MM.1S (cell line): ENCODE results near the gene ANKUB1.

Experiments used
- DNase-seq: peaks from one replicate; pipeline ENCODE4 v3.0.0-alpha.2; 2015
- H2AFZ ChIP-seq: fragments of 300-600 bp; sonication (generic); 2 replicates; pipeline ENCODE4 v1.6.0; 2016; ENCODE audit warnings: antibody characterized with exemption, low read length
- H3F3A ChIP-seq: fragments of 300-600 bp; sonication (generic); 2 replicates; pipeline ENCODE4 v1.6.1; 2016; ENCODE audit warnings: mild to moderate bottlenecking, antibody characterized with exemption, low read length, moderate library complexity, mixed read lengths; ENCODE audit not compliant: insufficient read depth
- H3K27ac ChIP-seq: fragments of 300-600 bp; sonication (generic); 2 replicates; pipeline ENCODE4 v1.5.1; 2016; ENCODE audit warnings: mild to moderate bottlenecking, low read length
- H3K27me3 ChIP-seq: fragments of 300-600 bp; sonication (generic); replicated peaks from 2 replicates; pipeline ENCODE4 v1.6.0; 2016; ENCODE audit warnings: low read length; ENCODE audit not compliant: insufficient read depth
- H3K36me3 ChIP-seq: fragments of 300-600 bp; sonication (generic); replicated peaks from 2 replicates; pipeline ENCODE4 v1.6.1; 2016; ENCODE audit warnings: mild to moderate bottlenecking, low read length, mixed read lengths; ENCODE audit not compliant: insufficient read depth
- H3K4me1 ChIP-seq: fragments of 300-600 bp; sonication (generic); 2 replicates; pipeline ENCODE4 v1.6.1; 2016; ENCODE audit warnings: low read length, mixed read lengths
- H3K4me2 ChIP-seq: fragments of 300-600 bp; sonication (generic); 2 replicates; pipeline ENCODE4 v1.6.0; 2016; ENCODE audit warnings: low read depth, low read length
- H3K4me3 ChIP-seq: fragments of 300-600 bp; sonication (generic); 2 replicates; pipeline ENCODE4 v1.5.1; 2016; ENCODE audit warnings: low read length, mixed read lengths
- H3K79me2 ChIP-seq: fragments of 300-600 bp; sonication (generic); 2 replicates; pipeline ENCODE4 v1.6.1; 2016; ENCODE audit warnings: mixed run types, low read length, mixed read lengths
- H3K9ac ChIP-seq: fragments of 300-600 bp; sonication (generic); 2 replicates; pipeline ENCODE4 v1.6.1; 2016; ENCODE audit warnings: low read length, mixed read lengths
- H3K9me2 ChIP-seq: fragments of 300-600 bp; sonication (generic); replicated peaks from 2 replicates; pipeline ENCODE4 v1.6.1; 2016; ENCODE audit warnings: mild to moderate bottlenecking, low read length, mixed read lengths; ENCODE audit not compliant: insufficient read depth
- H3K9me3 ChIP-seq: fragments of 300-600 bp; sonication (generic); replicated peaks from 2 replicates; pipeline ENCODE4 v1.6.1; 2016; ENCODE audit warnings: mild to moderate bottlenecking, low read length, mixed read lengths; ENCODE audit not compliant: insufficient read depth
- H4K20me1 ChIP-seq: fragments of 300-600 bp; sonication (generic); 2 replicates; pipeline ENCODE4 v1.6.1; 2016; ENCODE audit warnings: mild to moderate bottlenecking, low read length, moderate library complexity, mixed read lengths; ENCODE audit not compliant: insufficient read depth
- CTCF ChIP-seq: fragments of 300-600 bp; sonication (generic); IDR thresholded peaks from 2 replicates; pipeline ENCODE4 v1.5.1; 2016; ENCODE audit warnings: antibody characterized with exemption, low read length, mixed read lengths
- EZH2 ChIP-seq: fragments of 300-600 bp; sonication (generic); optimal IDR thresholded peaks from 2 replicates; pipeline ENCODE3; 2017; ENCODE audit warnings: low read depth, mild to moderate bottlenecking, antibody characterized with exemption, low read length, mixed read lengths
- EZH2phosphoT487 ChIP-seq: fragments of 300-600 bp; sonication (generic); IDR thresholded peaks from 2 replicates; pipeline ENCODE4 v1.6.1; 2018; ENCODE audit warnings: antibody characterized with exemption, low read length

The ANKUB1 gene

DNA sequence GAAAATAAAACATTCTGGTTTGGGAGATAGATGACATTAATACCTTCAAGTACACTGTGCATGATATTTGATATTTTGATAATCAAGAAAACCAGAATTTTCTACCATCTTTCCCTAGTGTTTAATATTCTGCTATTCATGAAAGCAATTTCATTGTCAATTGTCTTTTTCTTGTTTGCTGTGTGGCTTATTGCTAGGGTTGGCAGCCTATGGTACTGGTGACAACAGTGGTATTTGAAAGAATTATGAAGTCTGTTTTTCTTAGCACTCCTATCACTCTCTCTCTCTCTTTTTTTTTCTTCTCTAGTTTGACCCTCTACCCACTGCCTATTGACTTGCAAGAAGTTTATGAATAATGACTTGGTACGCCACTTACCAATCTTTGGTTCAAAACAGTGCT lies 36.0 kb upstream of the ANKUB1 start:
- H3K4me1 ChIP-seq = no peaks in the 10 kb centered on the region
- no peaks in the 10 kb centered on the region for H4K20me1 ChIP-seq
- no peak overlapping the region for H3K4me3 ChIP-seq
- 0 out of 2 replicates have a peak, but pooled peaks cover 3% of the 10 kb centered on the region for H3K36me3 ChIP-seq
- H3F3A ChIP-seq = no peaks in the 10 kb centered on the region
- H3K79me2 ChIP-seq = peaks cover 57% of the 10 kb centered on the region
- H3K9me3 ChIP-seq = 0 out of 2 replicates have a peak, but pooled peaks cover 5% of the 10 kb centered on the region
- H3K9ac ChIP-seq = no peak overlapping the region
- H3K9me2 ChIP-seq = no peaks in the 10 kb centered on the region
- no peak overlapping the region for H2AFZ ChIP-seq
- H3K27ac ChIP-seq = no peak overlapping the region
- no peak overlapping the region for H3K4me2 ChIP-seq
- TF ChIP-seq EZH2phosphoT487 (no peak), CTCF (no peak), EZH2 (no peak)
- DNase-seq = no peak
- H3K27me3 ChIP-seq = no peaks in the 10 kb centered on the region

DNA sequence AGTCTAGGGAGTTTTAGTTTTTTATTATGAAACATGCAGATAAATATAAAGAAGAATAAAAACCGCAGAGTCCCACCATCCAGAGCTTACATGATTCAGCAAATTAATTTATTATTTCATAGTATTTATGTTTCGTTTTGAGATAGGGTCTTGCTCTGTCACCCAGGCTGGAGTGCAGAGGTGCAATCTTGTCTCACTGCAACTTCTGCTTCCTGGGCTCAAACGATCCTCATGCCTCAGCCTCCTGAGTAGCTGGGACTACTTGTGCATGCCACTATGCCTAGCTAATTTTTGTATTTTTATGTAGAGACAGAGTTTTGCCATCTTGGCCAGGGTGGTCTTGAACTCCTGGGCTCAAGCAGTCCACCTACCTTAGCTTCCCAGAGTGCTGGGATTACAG lies 34.3 kb upstream of the ANKUB1 start:
- Histone ChIP-seq H3K27me3 (no peaks in the 10 kb centered on the region), H4K20me1 (no peaks in the 10 kb centered on the region), H2AFZ (no peak overlapping the region), H3K9ac (no peak overlapping the region), H3K9me3 (0 out of 2 replicates have a peak, but pooled peaks cover 5% of the 10 kb centered on the region), H3K4me2 (no peak overlapping the region), H3K79me2 (peaks cover 68% of the 10 kb centered on the region), H3K27ac (no peak overlapping the region), H3K36me3 (no peaks in the 10 kb centered on the region), H3K9me2 (no peaks in the 10 kb centered on the region), H3K4me3 (no peak overlapping the region), H3F3A (no peaks in the 10 kb centered on the region), H3K4me1 (no peaks in the 10 kb centered on the region)
- no peak for DNase-seq
- TF ChIP-seq CTCF (no peak), EZH2 (no peak), EZH2phosphoT487 (no peak)

DNA sequence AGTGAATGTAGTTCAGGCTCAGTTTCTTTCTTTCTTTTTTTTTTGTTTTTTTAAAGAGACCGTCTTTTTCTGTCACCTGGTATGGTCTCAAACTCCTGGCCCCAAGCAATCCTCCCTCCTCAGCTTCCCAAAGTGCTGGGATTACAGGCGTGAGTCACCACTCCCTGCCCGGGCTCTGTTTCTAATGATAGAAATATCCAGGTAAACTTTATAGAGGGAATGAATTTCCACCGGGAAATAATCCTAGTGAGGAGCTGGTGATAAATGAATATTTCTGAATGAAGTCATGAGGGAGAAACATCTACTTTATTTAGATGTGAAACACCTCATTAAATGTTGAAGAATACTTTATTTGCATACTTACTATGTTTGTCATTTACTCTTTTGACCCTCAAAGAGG lies 27.8 kb upstream of the ANKUB1 start:
- peaks cover 2% of the 10 kb centered on the region; the same call in 1 of the 2 replicates for H3K4me1 ChIP-seq
- H3K9me3 ChIP-seq = no peaks in the 10 kb centered on the region
- H4K20me1 ChIP-seq = no peaks in the 10 kb centered on the region
- no peak overlapping the region for H3K27ac ChIP-seq
- H3K9me2 ChIP-seq = no peaks in the 10 kb centered on the region
- no peak overlapping the region for H3K9ac ChIP-seq
- no peak for DNase-seq
- H3K4me2 ChIP-seq = no peak overlapping the region
- no peaks in the 10 kb centered on the region for H3K27me3 ChIP-seq
- TF ChIP-seq EZH2 (no peak), EZH2phosphoT487 (no peak), CTCF (no peak)
- H3K4me3 ChIP-seq = no peak overlapping the region
- no peaks in the 10 kb centered on the region for H3K36me3 ChIP-seq
- no peaks in the 10 kb centered on the region for H3F3A ChIP-seq
- peaks cover 77% of the 10 kb centered on the region for H3K79me2 ChIP-seq
- no peak overlapping the region for H2AFZ ChIP-seq
